Measurements from ENCODE around the gene GPX1.
"Not testable (repeated sequence)": the region's sequence is repeated elsewhere in the genome, so short reads cannot be mapped to it uniquely, and the experiment has no call there.

GRCh38 chr3:49357443-49358216, 523 bp downstream of the GPX1 start:
- TF ChIP-seq REST (IDR thresholded peaks at IDR 0.05; ENCODE audit: low read depth, low read length); EP300 (IDR thresholded peaks at IDR 0.05; ENCODE audit: borderline replicate concordance in 1 of 2, control insufficient read depth in 1 of 2, low read depth in 2 of 2, low read length in 2 of 2); NR2C1 (IDR thresholded peaks at IDR 0.05); FOXM1 (IDR thresholded peaks at IDR 0.05; ENCODE audit: low read depth, low read length); CBFB (IDR thresholded peaks at IDR 0.05; ENCODE audit: low read depth); JUND (IDR thresholded peaks at IDR 0.05; ENCODE audit: low read depth, low read length); SIN3A (IDR thresholded peaks at IDR 0.05; ENCODE audit: low read depth, low read length); CTCF (IDR thresholded peaks at IDR 0.05 in 2 of 3, conservative IDR thresholded peaks at IDR 0.05 in 1 of 3; ENCODE audit: control insufficient read depth in 2 of 3, extremely low read depth in 1 of 3, insufficient read depth in 1 of 3, low read depth in 3 of 3, low read length in 3 of 3); ATF2 (IDR thresholded peaks at IDR 0.05; ENCODE audit: low read length); RAD21 (IDR thresholded peaks at IDR 0.05; ENCODE audit: insufficient read depth, low read depth, low read length); ZNF24 (IDR thresholded peaks at IDR 0.05): not testable (repeated sequence)
- TF ChIP-seq TCF3 (IDR thresholded peaks at IDR 0.05; ENCODE audit: borderline replicate concordance, insufficient read depth, low read depth, low read length), result 0 out of 2 replicates have a peak, but pooled peaks have one; percentile 3
- TF ChIP-seq POLR2A (IDR thresholded peaks at IDR 0.05; ENCODE audit: low read depth, low read length), result 0 out of 2 replicates have a peak, but pooled peaks have one; percentile 2

All from GM12878 (cell line).